ENCODE data around the gene GALNT1.

DNA sequence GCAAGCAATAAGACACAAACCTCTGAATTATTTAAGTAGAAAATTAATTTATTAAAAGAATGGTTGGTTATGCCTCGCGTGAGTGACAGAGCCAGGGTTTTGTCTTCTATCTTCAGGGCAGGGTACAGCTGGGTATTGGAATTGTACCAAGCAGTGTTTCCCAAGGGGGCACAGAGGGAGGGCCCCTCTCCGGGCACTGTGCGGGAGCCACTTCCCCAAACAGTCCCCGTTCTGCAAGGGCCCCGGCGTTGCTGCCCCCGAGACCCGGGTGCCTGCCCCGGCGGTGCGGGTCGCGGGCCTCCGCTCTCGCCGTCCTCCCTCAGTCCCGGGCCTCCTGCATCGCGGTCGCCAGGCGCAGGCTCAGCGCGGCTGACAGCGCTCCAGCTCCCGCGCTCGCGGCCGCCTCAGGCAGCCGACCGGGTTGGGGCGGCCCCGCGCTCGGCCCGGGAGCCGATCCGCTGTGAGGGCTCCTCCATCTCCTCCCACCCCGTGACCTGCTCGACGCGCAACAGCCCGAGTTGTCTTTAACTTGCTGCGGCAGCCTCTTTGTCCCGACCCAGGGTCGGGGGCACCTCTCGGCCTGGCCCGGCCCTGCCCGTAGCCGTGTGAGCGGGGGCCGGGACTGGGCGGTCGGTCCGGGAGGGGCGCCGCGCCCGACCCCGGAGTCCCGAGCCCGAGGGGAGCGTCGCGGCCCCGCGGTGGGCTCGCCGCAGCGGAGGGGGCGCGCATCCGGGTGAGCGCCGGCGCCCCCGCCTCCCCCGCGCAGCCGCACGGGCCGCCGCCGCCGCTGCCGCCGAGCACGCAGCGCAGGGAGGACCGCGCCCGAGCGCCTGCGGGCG, 620 bp upstream of the GALNT1 start:
- TF ChIP-seq, protein P1, sequence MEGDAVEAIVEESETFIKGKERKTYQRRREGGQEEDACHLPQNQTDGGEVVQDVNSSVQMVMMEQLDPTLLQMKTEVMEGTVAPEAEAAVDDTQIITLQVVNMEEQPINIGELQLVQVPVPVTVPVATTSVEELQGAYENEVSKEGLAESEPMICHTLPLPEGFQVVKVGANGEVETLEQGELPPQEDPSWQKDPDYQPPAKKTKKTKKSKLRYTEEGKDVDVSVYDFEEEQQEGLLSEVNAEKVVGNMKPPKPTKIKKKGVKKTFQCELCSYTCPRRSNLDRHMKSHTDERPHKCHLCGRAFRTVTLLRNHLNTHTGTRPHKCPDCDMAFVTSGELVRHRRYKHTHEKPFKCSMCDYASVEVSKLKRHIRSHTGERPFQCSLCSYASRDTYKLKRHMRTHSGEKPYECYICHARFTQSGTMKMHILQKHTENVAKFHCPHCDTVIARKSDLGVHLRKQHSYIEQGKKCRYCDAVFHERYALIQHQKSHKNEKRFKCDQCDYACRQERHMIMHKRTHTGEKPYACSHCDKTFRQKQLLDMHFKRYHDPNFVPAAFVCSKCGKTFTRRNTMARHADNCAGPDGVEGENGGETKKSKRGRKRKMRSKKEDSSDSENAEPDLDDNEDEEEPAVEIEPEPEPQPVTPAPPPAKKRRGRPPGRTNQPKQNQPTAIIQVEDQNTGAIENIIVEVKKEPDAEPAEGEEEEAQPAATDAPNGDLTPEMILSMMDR (IDR thresholded peaks at IDR 0.05): no peak
- peak in 2 of 3 donors; percentile 35 to 52 for TF ChIP-seq POLR2A (IDR thresholded peaks at IDR 0.05)
